H9 (cell line): ENCODE results near the gene ARID2. TPM values are rescaled to one million over a fixed set of nuclear protein-coding genes. Genes with fewer than 3 reads are reported as not detected.

Experiments used
- DNase-seq: peaks from one replicate; pipeline ENCODE4 v3.0.0-alpha.2; 2017
- H2AFZ ChIP-seq: one replicate; pipeline ENCODE4 v1.6.1; 2013; ENCODE audit warnings: mild to moderate bottlenecking, low read length, control low read depth, moderate library complexity
- H2AK5ac ChIP-seq: 2 replicates; pipeline ENCODE4 v1.6.1; 2013; ENCODE audit warnings: low read length, control low read depth, mixed read lengths; ENCODE audit not compliant: insufficient read length
- H2BK120ac ChIP-seq: one replicate; pipeline ENCODE4 v1.6.1; 2013; ENCODE audit warnings: low read depth, mild to moderate bottlenecking, low read length, control low read depth, inconsistent platforms; ENCODE audit not compliant: poor library complexity, severe bottlenecking
- H2BK12ac ChIP-seq: 2 replicates; pipeline ENCODE4 v1.6.1; 2013; ENCODE audit warnings: low read length, control low read depth, mixed read lengths, low read depth; ENCODE audit not compliant: insufficient read length
- H2BK15ac ChIP-seq: 2 replicates; pipeline ENCODE4 v1.6.1; 2013; ENCODE audit warnings: low read depth, low read length, control low read depth
- H2BK20ac ChIP-seq: one replicate; pipeline ENCODE4 v1.6.1; 2013; ENCODE audit warnings: low read depth, mild to moderate bottlenecking, low read length, control low read depth, inconsistent platforms; ENCODE audit not compliant: poor library complexity, severe bottlenecking
- H2BK5ac ChIP-seq: 2 replicates; pipeline ENCODE4 v1.6.1; 2013; ENCODE audit warnings: low read length, control low read depth, mixed read lengths; ENCODE audit not compliant: insufficient read length
- H3K14ac ChIP-seq: 2 replicates; pipeline ENCODE4 v1.6.1; 2013; ENCODE audit warnings: low read length, control low read depth; ENCODE audit not compliant: insufficient read depth
- H3K18ac ChIP-seq: 2 replicates; pipeline ENCODE4 v1.6.1; 2013; ENCODE audit warnings: low read depth, mild to moderate bottlenecking, mixed read lengths, low read length, control low read depth; ENCODE audit not compliant: insufficient read length
- H3K23ac ChIP-seq: 2 replicates; pipeline ENCODE4 v1.6.1; 2013; ENCODE audit warnings: low read length, control low read depth, mixed read lengths, low read depth; ENCODE audit not compliant: insufficient read length
- H3K23me2 ChIP-seq: 2 replicates; pipeline ENCODE4 v1.6.1; 2013; ENCODE audit warnings: low read depth, mild to moderate bottlenecking, mixed read lengths, low read length, control low read depth; ENCODE audit not compliant: insufficient read length, poor library complexity, severe bottlenecking
- H3K27ac ChIP-seq: 2 replicates; pipeline ENCODE4 v1.5.1; 2013; ENCODE audit warnings: low read length, control low read depth, mixed read lengths, low read depth; ENCODE audit not compliant: insufficient read length
- H3K27me3 ChIP-seq: 2 replicates; pipeline ENCODE4 v1.6.1; 2013; ENCODE audit warnings: low read length, control low read depth, inconsistent platforms; ENCODE audit not compliant: insufficient read depth
- H3K4ac ChIP-seq: 2 replicates; pipeline ENCODE4 v1.6.1; 2013; ENCODE audit warnings: low read depth, mild to moderate bottlenecking, control low read depth, inconsistent platforms, low read length, moderate library complexity
- H3K4me1 ChIP-seq: 2 replicates; pipeline ENCODE4 v1.6.1; 2013; ENCODE audit warnings: low read length, control low read depth, inconsistent platforms; ENCODE audit not compliant: insufficient read depth
- H3K4me2 ChIP-seq: 2 replicates; pipeline ENCODE4 v1.6.1; 2013; ENCODE audit warnings: low read length, control low read depth, mixed read lengths; ENCODE audit not compliant: insufficient read length, insufficient read depth
- H3K56ac ChIP-seq: 2 replicates; pipeline ENCODE4 v1.6.1; 2013; ENCODE audit warnings: low read depth, mild to moderate bottlenecking, mixed read lengths, low read length, control low read depth; ENCODE audit not compliant: insufficient read length
- H3K79me1 ChIP-seq: 2 replicates; pipeline ENCODE4 v1.6.1; 2013; ENCODE audit warnings: low read depth, mild to moderate bottlenecking, moderate library complexity, low read length, control low read depth, inconsistent platforms; ENCODE audit not compliant: insufficient read depth, poor library complexity, severe bottlenecking
- H3K79me2 ChIP-seq: 2 replicates; pipeline ENCODE4 v1.6.1; 2013; ENCODE audit warnings: low read length, control low read depth, inconsistent platforms; ENCODE audit not compliant: insufficient read depth
- H3K9ac ChIP-seq: 2 replicates; pipeline ENCODE4 v1.6.1; 2013; ENCODE audit warnings: low read length, control low read depth, mixed read lengths; ENCODE audit not compliant: insufficient read length; ENCODE audit errors: extremely low read depth
- H3K9me3 ChIP-seq: one replicate; pipeline ENCODE4 v1.6.1; 2013; ENCODE audit warnings: low read depth, low read length, inconsistent platforms; ENCODE audit not compliant: control insufficient read depth
- H3T11ph ChIP-seq: one replicate; pipeline ENCODE4 v1.6.1; 2013; ENCODE audit warnings: mild to moderate bottlenecking, low read length, control low read depth, inconsistent platforms
- H4K20me1 ChIP-seq: one replicate; pipeline ENCODE4 v1.6.1; 2013; ENCODE audit not compliant: control insufficient read depth, insufficient read length, insufficient read depth
- H4K5ac ChIP-seq: 2 replicates; pipeline ENCODE4 v1.6.1; 2013; ENCODE audit warnings: low read depth, mild to moderate bottlenecking, mixed read lengths, low read length, control low read depth; ENCODE audit not compliant: insufficient read length
- H4K8ac ChIP-seq: replicated peaks from 2 replicates; pipeline ENCODE4 v1.6.1; 2013; ENCODE audit warnings: low read length, control low read depth, mixed read lengths, low read depth; ENCODE audit not compliant: insufficient read length
- H4K91ac ChIP-seq: 2 replicates; pipeline ENCODE4 v1.6.1; 2013; ENCODE audit warnings: low read depth, mild to moderate bottlenecking, moderate library complexity, mixed read lengths, low read length, control low read depth; ENCODE audit not compliant: insufficient read length
- H3K27ac Mint-ChIP-seq, 3 experiments: 2 replicates in 2 of 3; 3 replicates in 1 of 3; pipeline ENCODE4 v1.8.0; 2020 to 2021; ENCODE audit warnings: mixed read lengths in 3 of 3, mild to moderate bottlenecking in 1 of 3, moderate library complexity in 1 of 3
- H3K27me3 Mint-ChIP-seq: 2 replicates; pipeline ENCODE4 v1.8.0; 2021; ENCODE audit warnings: low read depth, mild to moderate bottlenecking, moderate library complexity, mixed read lengths
- H3K36me3 Mint-ChIP-seq, 3 experiments: 2 replicates in 2 of 3; 3 replicates in 1 of 3; pipeline ENCODE4 v1.8.0; 2020 to 2021; ENCODE audit warnings: low read depth in 3 of 3, mixed read lengths in 3 of 3; ENCODE audit not compliant: insufficient read depth in 1 of 3
- H3K4me1 Mint-ChIP-seq, 2 experiments: 2 replicates each; pipeline ENCODE4 v1.8.0; 2020; ENCODE audit warnings: mixed read lengths in 2 of 2
- H3K4me3 Mint-ChIP-seq, 2 experiments: 2 replicates in 1 of 2; 3 replicates in 1 of 2; pipeline ENCODE4 v1.8.0; 2020 to 2021; ENCODE audit warnings: mild to moderate bottlenecking in 2 of 2, mixed read lengths in 2 of 2, moderate library complexity in 1 of 2
- H3K9me3 Mint-ChIP-seq, 2 experiments: 2 replicates in 1 of 2; 3 replicates in 1 of 2; pipeline ENCODE4 v1.8.0; 2020; ENCODE audit warnings: mild to moderate bottlenecking in 2 of 2, mixed read lengths in 2 of 2, moderate library complexity in 1 of 2
- WGBS: extraction: QIAGEN DNeasy Blood & Tissue Kit; methylation state at CpG from one replicate; pipeline ENCODE4 v1.1.7; 2013; ENCODE audit warnings: missing lambda C conversion rate, low lambda C conversion rate, mixed read lengths; ENCODE audit not compliant: insufficient read length; ENCODE audit errors: extremely low coverage; 5-methylcytosine and 5-hydroxymethylcytosine counted together
- total RNA-seq: library from RNA; stranded (reverse); gene quantifications from 2 replicates; pipeline ENCODE4 v1.2.1, GENCODE V29; 2021
- TF ChIP-seq, protein P1 (sequence below): fragments of 200-600 bp; sonication (generic); conservative IDR thresholded peaks from 3 replicates; pipeline ENCODE4 v1.8.0; 2021; ENCODE audit warnings: antibody characterized with exemption, mild to moderate bottlenecking

Gene ARID2
- total RNA-seq, 1 experiment from 2014 or later = 63.8 TPM

DNA sequence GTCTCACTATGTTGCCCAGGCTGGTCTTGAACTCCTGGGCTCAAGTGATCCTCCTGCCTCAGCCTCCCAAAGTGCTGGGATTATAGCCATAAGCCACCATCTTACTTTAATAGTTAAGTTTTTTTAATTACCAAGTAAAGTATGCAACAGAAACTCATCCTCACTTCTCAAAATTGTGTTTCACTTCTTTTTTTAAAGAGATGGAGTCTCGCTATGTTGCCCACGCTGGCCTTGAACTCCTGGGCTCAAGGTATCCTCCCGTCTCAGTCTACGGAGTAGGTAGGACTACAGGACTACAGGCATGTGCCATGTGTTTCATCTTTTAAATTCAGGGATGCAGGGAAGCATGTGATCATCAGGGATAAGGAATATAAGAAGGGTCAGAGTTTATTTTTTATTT lies 17.2 kb upstream of the ARID2 start:
- H3K4me3 Mint-ChIP-seq = no peak overlapping the region
- H3K23me2 ChIP-seq = no peaks in the 10 kb centered on the region

More for the DNA sequence above, 17.2 kb upstream of the ARID2 start:
- TF ChIP-seq, protein P1, sequence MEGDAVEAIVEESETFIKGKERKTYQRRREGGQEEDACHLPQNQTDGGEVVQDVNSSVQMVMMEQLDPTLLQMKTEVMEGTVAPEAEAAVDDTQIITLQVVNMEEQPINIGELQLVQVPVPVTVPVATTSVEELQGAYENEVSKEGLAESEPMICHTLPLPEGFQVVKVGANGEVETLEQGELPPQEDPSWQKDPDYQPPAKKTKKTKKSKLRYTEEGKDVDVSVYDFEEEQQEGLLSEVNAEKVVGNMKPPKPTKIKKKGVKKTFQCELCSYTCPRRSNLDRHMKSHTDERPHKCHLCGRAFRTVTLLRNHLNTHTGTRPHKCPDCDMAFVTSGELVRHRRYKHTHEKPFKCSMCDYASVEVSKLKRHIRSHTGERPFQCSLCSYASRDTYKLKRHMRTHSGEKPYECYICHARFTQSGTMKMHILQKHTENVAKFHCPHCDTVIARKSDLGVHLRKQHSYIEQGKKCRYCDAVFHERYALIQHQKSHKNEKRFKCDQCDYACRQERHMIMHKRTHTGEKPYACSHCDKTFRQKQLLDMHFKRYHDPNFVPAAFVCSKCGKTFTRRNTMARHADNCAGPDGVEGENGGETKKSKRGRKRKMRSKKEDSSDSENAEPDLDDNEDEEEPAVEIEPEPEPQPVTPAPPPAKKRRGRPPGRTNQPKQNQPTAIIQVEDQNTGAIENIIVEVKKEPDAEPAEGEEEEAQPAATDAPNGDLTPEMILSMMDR = no peak
- Mint-ChIP-seq H3K27me3 (no peaks in the 10 kb centered on the region), H3K36me3 (no peaks in the 10 kb centered on the region), H3K9me3 (no peaks in the 10 kb centered on the region), H3K27ac (no peak overlapping the region), H3K4me1 (peaks cover 10 to 11% of the 10 kb centered on the region in 2 experiments)
- Histone ChIP-seq H3K14ac (no peak overlapping the region), H2AK5ac (no peak overlapping the region), H3K79me2 (no peaks in the 10 kb centered on the region), H4K5ac (no peak overlapping the region), H4K91ac (no peak overlapping the region), H3K27ac (no peak overlapping the region), H3T11ph (no peak overlapping the region), H2BK20ac (no peak overlapping the region), H2BK5ac (no peak overlapping the region), H3K27me3 (no peaks in the 10 kb centered on the region), H3K4me2 (no peak overlapping the region), H2AFZ (no peak overlapping the region), H3K4ac (no peak overlapping the region), H3K56ac (no peak overlapping the region), H3K9me3 (no peaks in the 10 kb centered on the region), H3K9ac (no peak overlapping the region), H2BK15ac (no peak overlapping the region), H4K20me1 (no peaks in the 10 kb centered on the region), H3K79me1 (no peaks in the 10 kb centered on the region), H3K18ac (no peak overlapping the region), H2BK120ac (no peak overlapping the region), H3K23ac (no peak overlapping the region), H2BK12ac (no peak overlapping the region), H4K8ac (no peak overlapping the region), H3K4me1 (no peaks in the 10 kb centered on the region)
- no peak for DNase-seq
- WGBS = no CpG with 5 or more reads among the region's 4 CpGs
